Measurements from ENCODE around the gene SETD4. TPM values are rescaled to one million over a fixed set of nuclear protein-coding genes. Genes with fewer than 3 reads are reported as not detected.

SETD4 gene
- total and polyA plus RNA-seq, 2 of the 13 experiments (the other 11 are each of a cell fraction or from before 2014, with no cell fraction given): 7.1 to 14.4 TPM

GRCh38 chr21:36069713-36070583 lies 9.6 kb upstream of the SETD4 start, which contains the start of gene CBR1 (continued):
- TF ChIP-seq PAXIP1 (CRISPR knock-in tag; conservative IDR thresholded peaks at IDR 0.05) (no peak), SNAPC4 (CRISPR knock-in tag; IDR thresholded peaks at IDR 0.05) (no peak), HMG20A (CRISPR knock-in tag; IDR thresholded peaks at IDR 0.05; ENCODE audit: borderline replicate concordance) (no peak), ZNF367 (CRISPR knock-in tag; IDR thresholded peaks at IDR 0.05; ENCODE audit: borderline replicate concordance) (no peak), ZNF292 (CRISPR knock-in tag; IDR thresholded peaks at IDR 0.05; ENCODE audit: borderline replicate concordance, low read depth) (no peak), ZFP62 (CRISPR knock-in tag; IDR thresholded peaks at IDR 0.05) (no peak), IRX3 (CRISPR knock-in tag; IDR thresholded peaks at IDR 0.05; ENCODE audit: borderline replicate concordance, low read depth) (no peak; the same call in 1 of the 2 replicates), ZNF740 (CRISPR knock-in tag; IDR thresholded peaks at IDR 0.05) (0 out of 2 replicates have a peak, but pooled peaks have one; percentile 30), CSRNP1 (CRISPR knock-in tag; IDR thresholded peaks at IDR 0.05) (0 out of 2 replicates have a peak, but pooled peaks have one; percentile 56), SAFB2 (CRISPR knock-in tag; IDR thresholded peaks at IDR 0.05; ENCODE audit: borderline replicate concordance, low read depth) (no peak), PHF21A (CRISPR knock-in tag; IDR thresholded peaks at IDR 0.05) (no peak), THAP9 (CRISPR knock-in tag; IDR thresholded peaks at IDR 0.05; ENCODE audit: borderline replicate concordance) (peak; percentile 23; the same call in 1 of the 2 replicates)

Measured in HepG2 (cell line).